PC-9 (cell line): ENCODE results near the gene CDH12. TPM values are rescaled to one million over a fixed set of nuclear protein-coding genes. Genes with fewer than 3 reads are reported as not detected.

Experiments
- BruUV-seq: library from RNA; stranded (reverse); fragments of 400-500 nt; replicated peaks from 2 replicates; lab custom pipeline; 2021; lab: Mats Ljungman, UMichigan
- CTCF ChIA-PET: fragments of 300-600 bp; sonication (Branson Sonifier 250); formaldehyde crosslinking; loops from one replicate; lab custom pipeline; 2022; ENCODE audit warnings: antibody characterized with exemption; lab: Charles Lee
- POLR2A ChIA-PET: fragments of 300-600 bp; sonication (Branson Sonifier 250); formaldehyde crosslinking; loops from one replicate; lab custom pipeline; 2022; ENCODE audit warnings: antibody characterized with exemption; ENCODE audit not compliant: unreplicated experiment; lab: Charles Lee
- DNase-seq, 2 experiments: peaks; one replicate each; pipeline versions ENCODE4 v3.0.0 to v3.0.0-alpha.2; 2015 to 2022; ENCODE audit warnings: mixed read lengths in 1 of 2
- H2AFZ ChIP-seq: fragments of 200-600 bp; sonication (generic); 2 replicates; pipeline ENCODE4 v1.8.1; 2017; ENCODE audit warnings: antibody characterized with exemption
- H3F3A ChIP-seq: fragments of 200-600 bp; sonication (generic); 2 replicates; pipeline ENCODE4 v1.8.1; 2017; ENCODE audit warnings: antibody characterized with exemption, mild to moderate bottlenecking, low read depth; ENCODE audit not compliant: insufficient read depth
- H3K27ac ChIP-seq: fragments of 200-600 bp; sonication (generic); 2 replicates; pipeline ENCODE4 v1.6.1; 2016; ENCODE audit warnings: mixed run types
- H3K27me3 ChIP-seq: fragments of 200-600 bp; sonication (generic); 2 replicates; pipeline ENCODE4 v1.6.1; 2016; ENCODE audit warnings: low read depth, mixed run types; ENCODE audit not compliant: insufficient read depth
- H3K36me3 ChIP-seq: fragments of 200-600 bp; sonication (generic); 2 replicates; pipeline ENCODE4 v1.6.1; 2016; ENCODE audit warnings: low read depth, mixed run types
- H3K4me1 ChIP-seq: fragments of 200-600 bp; sonication (generic); replicated peaks from 2 replicates; pipeline ENCODE4 v1.6.1; 2016; ENCODE audit warnings: mixed run types; ENCODE audit not compliant: insufficient read depth
- H3K4me2 ChIP-seq: fragments of 200-600 bp; sonication (generic); 2 replicates; pipeline ENCODE4 v1.6.1; 2017; ENCODE audit warnings: mixed run types
- H3K4me3 ChIP-seq: fragments of 200-600 bp; sonication (generic); 2 replicates; pipeline ENCODE4 v1.6.1; 2016; ENCODE audit warnings: mixed run types
- H3K79me2 ChIP-seq: fragments of 200-600 bp; sonication (generic); 2 replicates; pipeline ENCODE4 v1.6.1; 2017; ENCODE audit warnings: low read depth, mixed run types
- H3K9me2 ChIP-seq: fragments of 200-600 bp; sonication (generic); 2 replicates; pipeline ENCODE4 v1.8.1; 2017; ENCODE audit warnings: mild to moderate bottlenecking; ENCODE audit not compliant: insufficient read depth
- H3K9me3 ChIP-seq: fragments of 200-600 bp; sonication (generic); 2 replicates; pipeline ENCODE4 v1.8.1; 2016; ENCODE audit warnings: low read depth; ENCODE audit not compliant: insufficient read depth
- H4K20me1 ChIP-seq: fragments of 200-600 bp; sonication (generic); 2 replicates; pipeline ENCODE4 v1.8.1; 2017; ENCODE audit not compliant: insufficient read depth
- EZH2 ChIP-seq: fragments of 200-600 bp; sonication (generic); IDR thresholded peaks from 2 replicates; pipeline ENCODE4 v1.8.0; 2017; ENCODE audit warnings: antibody characterized with exemption, low read depth
- intact Hi-C: fragments of 100-400 bp; cut with micrococcal nuclease; formaldehyde crosslinking; loops from one replicate; pipeline ENCODE4 v1.10.0; 2022; ENCODE audit not compliant: unreplicated experiment
- total RNA-seq: library from RNA; stranded (reverse); gene quantifications from 2 replicates; pipeline ENCODE4 v1.2.3, GENCODE V29; 2021
- TF ChIP-seq, protein P1 (sequence below): fragments of 200-600 bp; sonication (generic); conservative IDR thresholded peaks from 2 replicates; pipeline ENCODE4 v1.6.1; 2017; ENCODE audit warnings: mixed run types, antibody characterized with exemption, mild to moderate bottlenecking, moderate library complexity

The CDH12 gene
- total RNA-seq, 1 experiment from 2014 or later, result not detected

DNA sequence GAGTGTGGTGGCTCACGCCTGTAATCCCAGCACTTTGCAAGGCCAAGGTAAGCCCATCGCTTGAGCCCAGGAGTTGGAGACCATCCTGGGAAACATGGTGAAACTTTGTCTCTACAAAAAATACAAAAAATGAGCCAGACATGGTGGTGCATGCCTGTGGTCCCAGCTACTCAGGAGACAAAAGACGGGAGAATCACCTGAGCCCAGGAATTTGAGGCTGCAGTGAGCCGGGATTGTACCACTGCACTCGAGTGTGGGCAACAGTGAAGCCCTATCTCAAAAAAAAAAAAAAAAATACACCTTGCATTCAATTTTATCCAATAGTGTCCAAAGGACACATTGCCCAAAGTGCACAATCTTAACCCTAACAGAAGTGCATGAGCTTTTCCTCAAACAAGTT is 372.8 kb downstream of the CDH12 start:
- Histone ChIP-seq H3K79me2 (no peaks in the 10 kb centered on the region), H3K4me3 (no peak overlapping the region), H3K36me3 (no peaks in the 10 kb centered on the region), H3K4me2 (no peak overlapping the region), H3K27ac (no peak overlapping the region), H3K27me3 (no peaks in the 10 kb centered on the region), H3K9me3 (no peaks in the 10 kb centered on the region), H2AFZ (no peak overlapping the region), H3F3A (no peaks in the 10 kb centered on the region), H4K20me1 (no peaks in the 10 kb centered on the region), H3K9me2 (no peaks in the 10 kb centered on the region), H3K4me1 (no peaks in the 10 kb centered on the region)
- ChIA-PET CTCF (no interaction called here), POLR2A (no interaction called here)
- no TSS peak for BruUV-seq
- no peak for DNase-seq
- intact Hi-C loops, result no loop called here
- TF ChIP-seq, protein P1, sequence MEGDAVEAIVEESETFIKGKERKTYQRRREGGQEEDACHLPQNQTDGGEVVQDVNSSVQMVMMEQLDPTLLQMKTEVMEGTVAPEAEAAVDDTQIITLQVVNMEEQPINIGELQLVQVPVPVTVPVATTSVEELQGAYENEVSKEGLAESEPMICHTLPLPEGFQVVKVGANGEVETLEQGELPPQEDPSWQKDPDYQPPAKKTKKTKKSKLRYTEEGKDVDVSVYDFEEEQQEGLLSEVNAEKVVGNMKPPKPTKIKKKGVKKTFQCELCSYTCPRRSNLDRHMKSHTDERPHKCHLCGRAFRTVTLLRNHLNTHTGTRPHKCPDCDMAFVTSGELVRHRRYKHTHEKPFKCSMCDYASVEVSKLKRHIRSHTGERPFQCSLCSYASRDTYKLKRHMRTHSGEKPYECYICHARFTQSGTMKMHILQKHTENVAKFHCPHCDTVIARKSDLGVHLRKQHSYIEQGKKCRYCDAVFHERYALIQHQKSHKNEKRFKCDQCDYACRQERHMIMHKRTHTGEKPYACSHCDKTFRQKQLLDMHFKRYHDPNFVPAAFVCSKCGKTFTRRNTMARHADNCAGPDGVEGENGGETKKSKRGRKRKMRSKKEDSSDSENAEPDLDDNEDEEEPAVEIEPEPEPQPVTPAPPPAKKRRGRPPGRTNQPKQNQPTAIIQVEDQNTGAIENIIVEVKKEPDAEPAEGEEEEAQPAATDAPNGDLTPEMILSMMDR, result no peak
- no peak for TF ChIP-seq EZH2

- DNase-seq, result no peak
- H3K36me3 ChIP-seq, result no peaks in the 10 kb centered on the region
- no peak overlapping the region for H3K27ac ChIP-seq
- no peaks in the 10 kb centered on the region for H3K9me3 ChIP-seq
- H3K4me1 ChIP-seq, result 0 out of 2 replicates have a peak, but pooled peaks cover 2% of the 10 kb centered on the region
- H3K9me2 ChIP-seq, result no peaks in the 10 kb centered on the region
- H2AFZ ChIP-seq, result no peak overlapping the region
- H3K4me2 ChIP-seq, result no peak overlapping the region
- no peaks in the 10 kb centered on the region for H3F3A ChIP-seq
- no peaks in the 10 kb centered on the region for H4K20me1 ChIP-seq
- CTCF ChIA-PET, result no interaction called here
- no peak for TF ChIP-seq EZH2
- TF ChIP-seq, protein P1, result no peak
- no peak overlapping the region for H3K4me3 ChIP-seq
- POLR2A ChIA-PET, result no interaction called here
- intact Hi-C loops, result no loop called here
- no peaks in the 10 kb centered on the region for H3K79me2 ChIP-seq
- H3K27me3 ChIP-seq, result no peaks in the 10 kb centered on the region
- BruUV-seq, result no TSS peak
Measured at GRCh38 chr5:22473886-22474285, 379.3 kb downstream of the CDH12 start.

DNA sequence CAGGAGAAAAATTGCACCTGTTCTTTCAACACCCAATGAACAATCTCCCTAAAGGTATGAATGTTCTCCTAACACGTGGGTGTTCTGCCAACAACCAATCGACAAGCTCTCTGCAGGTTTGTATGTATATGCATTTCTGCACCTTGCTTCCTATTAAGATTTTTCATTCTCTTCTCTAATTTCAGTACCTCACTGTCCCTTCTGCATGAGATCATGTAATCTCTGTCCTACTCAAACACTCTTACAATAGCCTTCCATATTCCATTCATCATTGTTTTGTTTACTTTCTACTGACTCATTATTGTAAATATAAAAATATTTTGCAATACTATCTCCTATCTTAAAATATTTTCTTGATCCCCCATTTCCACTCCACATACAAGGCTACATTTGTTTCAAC is 382.0 kb downstream of the CDH12 start:
- Histone ChIP-seq H3F3A (no peaks in the 10 kb centered on the region), H3K36me3 (no peaks in the 10 kb centered on the region), H3K4me1 (0 out of 2 replicates have a peak, but pooled peaks cover 2% of the 10 kb centered on the region), H3K27ac (no peak overlapping the region), H3K4me3 (no peak overlapping the region), H3K9me3 (no peaks in the 10 kb centered on the region), H3K9me2 (no peaks in the 10 kb centered on the region), H3K4me2 (no peak overlapping the region), H3K27me3 (no peaks in the 10 kb centered on the region), H4K20me1 (no peaks in the 10 kb centered on the region), H3K79me2 (no peaks in the 10 kb centered on the region), H2AFZ (no peak overlapping the region)
- intact Hi-C loops, result no loop called here
- BruUV-seq, result no TSS peak
- no peak for DNase-seq
- CTCF ChIA-PET, result no interaction called here
- POLR2A ChIA-PET, result no interaction called here
- TF ChIP-seq, protein P1, result no peak
- no peak for TF ChIP-seq EZH2
